HG03575 (cell line): Measurements from ENCODE around the gene DHCR7.

Experiments
- ATAC-seq: cut with Tn5 transposase; IDR thresholded peaks from one replicate; pipeline ENCODE4 v1.9.1; 2021; ENCODE audit not compliant: unreplicated experiment, insufficient number of reproducible peaks, low FRiP score; ENCODE audit errors: extremely low read depth

The DHCR7 gene

GRCh38 chr11:71459767-71460320 is 11.7 kb upstream of the DHCR7 start:
- no peak for ATAC-seq

GRCh38 chr11:71459076-71459766 is 11.0 kb upstream of the DHCR7 start:
- no peak for ATAC-seq

DNA sequence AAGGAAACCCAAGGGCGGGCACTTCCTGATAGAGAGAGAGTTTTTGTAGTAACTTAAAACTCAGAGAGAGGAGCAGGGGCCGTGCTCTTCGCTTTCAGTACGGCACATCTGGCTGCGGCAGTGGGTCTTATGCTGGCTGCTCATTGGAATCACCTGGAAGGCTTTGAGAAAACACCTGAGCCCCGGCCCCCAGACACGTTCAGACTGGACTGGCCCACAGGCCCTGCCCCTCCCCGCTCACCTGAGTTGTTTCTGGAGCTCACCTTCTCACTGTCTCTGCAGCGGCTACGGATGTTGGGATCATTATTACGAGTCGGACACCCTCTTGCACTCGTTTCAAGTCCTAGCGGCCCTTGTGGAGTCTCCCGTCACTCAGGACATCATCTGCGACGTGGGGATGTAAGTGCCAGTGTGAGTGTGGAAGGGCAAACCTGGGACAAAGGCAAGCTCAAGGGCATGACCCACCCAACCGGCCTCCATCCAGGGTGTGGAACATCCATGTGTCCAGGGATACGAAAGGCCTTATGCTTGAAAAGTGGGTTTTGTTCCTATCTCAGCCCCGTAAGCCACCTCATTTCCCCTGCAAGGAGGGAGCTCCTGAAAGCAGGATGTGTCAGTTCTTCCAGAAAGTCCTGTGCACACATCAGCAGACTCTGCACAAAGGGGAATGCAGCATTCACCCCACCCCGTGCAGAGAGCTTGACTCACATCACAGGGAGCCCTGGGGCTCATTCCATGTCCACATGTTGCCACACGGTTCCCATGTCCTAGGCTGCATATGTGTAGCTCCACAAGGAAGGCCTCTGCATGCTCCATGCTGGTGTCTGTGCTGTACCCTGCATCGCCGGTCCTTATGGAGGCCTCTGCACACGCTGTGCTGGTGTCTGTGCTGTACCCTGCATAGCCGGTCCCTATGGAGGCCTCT is 10.2 kb upstream of the DHCR7 start:
- no peak for ATAC-seq

GRCh38 chr11:71456831-71457230 is 8.6 kb upstream of the DHCR7 start:
- no peak for ATAC-seq

- ATAC-seq, result no peak
These were observed 8.1 kb upstream of the DHCR7 start for GRCh38 chr11:71456294-71456693.

DNA sequence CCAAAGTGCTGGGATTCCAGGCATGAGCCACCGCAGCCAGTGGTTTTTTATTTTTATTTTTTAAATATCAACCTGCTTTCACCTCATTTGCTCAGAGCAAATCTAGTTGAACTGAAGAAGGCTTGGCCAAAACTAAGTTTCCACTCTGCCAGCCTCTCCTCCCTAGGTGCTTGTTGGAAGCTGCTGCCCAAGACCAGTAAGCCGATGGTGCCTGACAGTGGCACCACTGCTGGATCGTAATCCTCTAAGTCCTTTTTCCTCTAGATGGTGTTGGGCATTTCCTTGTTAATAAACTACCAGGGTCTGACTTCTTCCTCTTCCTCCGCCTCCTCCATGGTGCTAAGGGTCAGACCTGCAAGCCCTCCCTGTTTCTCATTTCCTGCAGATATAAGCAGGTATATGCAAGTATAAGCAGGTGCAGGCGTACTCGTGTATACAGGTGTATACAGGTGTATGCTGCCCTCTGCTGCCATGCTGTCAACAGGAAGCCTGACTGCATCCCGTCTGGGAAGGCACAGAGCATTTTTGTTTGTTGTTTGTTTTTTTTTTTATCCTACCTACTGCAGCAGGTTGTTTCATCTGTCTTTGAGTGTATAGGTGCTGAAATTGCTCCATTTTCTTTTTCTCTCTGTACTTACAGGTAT is 6.4 kb upstream of the DHCR7 start:
- ATAC-seq, result no peak

- ATAC-seq, result no peak
These were observed 5.7 kb upstream of the DHCR7 start for GRCh38 chr11:71453918-71454304.

DNA sequence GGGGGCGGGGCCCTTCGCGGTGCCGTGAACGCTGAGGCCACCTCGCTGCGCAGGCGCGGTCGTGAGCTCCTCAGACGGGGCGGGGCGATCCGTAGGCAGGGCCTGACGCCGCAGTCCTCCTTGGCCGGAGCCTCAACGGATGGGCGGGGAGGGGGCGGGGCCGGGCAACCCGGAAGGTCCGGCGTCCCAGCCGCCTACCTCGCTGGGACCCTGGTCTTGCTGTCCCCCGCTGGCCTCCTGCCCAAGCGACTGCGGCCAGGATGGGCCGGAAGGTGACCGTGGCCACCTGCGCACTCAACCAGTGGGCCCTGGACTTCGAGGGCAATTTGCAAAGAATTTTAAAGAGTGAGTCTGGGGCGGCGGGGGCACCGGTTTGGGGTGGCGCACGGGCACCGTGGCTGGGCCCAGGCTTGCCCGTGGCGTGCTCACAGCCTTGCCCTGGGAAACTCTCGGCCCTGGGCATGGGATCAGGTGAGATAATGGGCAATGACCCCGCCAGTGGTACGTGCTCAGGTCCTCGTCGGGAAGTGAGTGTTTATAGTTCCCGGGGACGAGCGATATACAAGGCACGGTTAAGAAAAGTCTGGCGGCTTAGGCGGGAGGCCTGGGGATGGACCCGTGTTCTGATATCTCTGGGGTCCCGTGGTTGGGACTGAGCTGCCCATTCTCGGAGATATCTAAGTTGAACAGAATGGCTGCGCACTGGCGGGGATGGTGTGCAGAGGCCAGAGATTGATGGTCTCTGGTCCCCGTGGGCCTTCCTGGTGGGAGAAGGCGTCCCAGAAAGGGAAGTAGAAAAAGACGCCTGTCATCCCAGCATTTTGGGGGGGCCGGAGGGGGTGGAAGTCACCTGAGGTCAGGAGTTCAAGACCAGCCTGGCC is 5.1 kb upstream of the DHCR7 start, which contains the start of gene NADSYN1:
TSS of gene NADSYN1 (plus strand) at position 167 of the 881 bp plus-strand sequence. CDS start at position 261, 94 bp downstream.
- no peak for ATAC-seq

- ATAC-seq, result no peak
These were observed 4.2 kb upstream of the DHCR7 start for GRCh38 chr11:71452199-71453036.

DNA sequence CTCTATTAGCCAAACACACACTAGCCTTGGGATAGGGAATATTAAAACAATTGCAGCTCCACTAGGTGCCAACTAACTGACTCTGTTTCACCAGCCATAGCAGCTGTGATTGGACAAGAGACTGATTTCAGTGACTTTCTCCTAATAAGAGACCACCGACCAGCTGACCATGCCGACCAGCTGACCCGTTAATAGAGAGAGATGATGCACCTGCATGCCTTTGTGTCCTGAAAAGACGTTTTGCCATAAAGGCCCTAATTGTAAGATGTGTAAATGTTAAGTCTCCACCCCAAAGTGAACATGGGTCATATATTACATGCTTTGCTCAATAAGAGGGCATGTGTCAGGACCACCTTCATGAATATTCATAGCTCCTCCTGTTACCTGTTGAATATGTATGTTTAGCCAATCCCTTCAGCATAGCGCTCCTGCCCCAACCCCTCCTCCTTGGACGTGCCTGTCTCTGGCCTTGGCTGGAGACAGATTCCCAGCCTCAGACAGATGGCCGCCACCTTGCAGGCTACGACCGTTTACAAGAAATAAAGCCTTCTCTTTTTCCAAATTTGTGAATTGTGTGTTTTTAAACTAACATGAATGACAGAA is 3.5 kb upstream of the DHCR7 start:
- ATAC-seq, result no peak

- ATAC-seq, result no peak
These were observed 2.7 kb upstream of the DHCR7 start for GRCh38 chr11:71450939-71451338.

DNA sequence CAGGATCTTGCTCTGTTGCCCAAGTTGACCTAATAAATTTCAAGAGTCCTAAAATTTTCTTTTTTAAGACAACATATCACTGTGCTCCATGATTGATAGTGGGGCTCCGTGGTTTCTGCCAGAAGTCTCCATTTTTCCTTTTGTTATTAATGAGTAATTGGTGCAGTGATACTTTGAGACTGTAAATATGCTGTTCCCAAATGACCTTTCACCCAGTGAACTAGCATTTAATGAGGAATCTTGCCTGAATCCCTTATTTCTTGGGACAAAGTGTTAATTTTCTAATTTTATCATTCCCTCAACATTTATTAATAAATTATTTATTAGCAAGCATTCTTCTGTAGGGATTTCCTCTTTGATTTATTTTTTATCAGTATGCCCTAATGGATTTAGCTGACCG is 2.3 kb upstream of the DHCR7 start:
- no peak for ATAC-seq

GRCh38 chr11:71449596-71449995 is 1.4 kb upstream of the DHCR7 start:
- ATAC-seq, result no peak

DNA sequence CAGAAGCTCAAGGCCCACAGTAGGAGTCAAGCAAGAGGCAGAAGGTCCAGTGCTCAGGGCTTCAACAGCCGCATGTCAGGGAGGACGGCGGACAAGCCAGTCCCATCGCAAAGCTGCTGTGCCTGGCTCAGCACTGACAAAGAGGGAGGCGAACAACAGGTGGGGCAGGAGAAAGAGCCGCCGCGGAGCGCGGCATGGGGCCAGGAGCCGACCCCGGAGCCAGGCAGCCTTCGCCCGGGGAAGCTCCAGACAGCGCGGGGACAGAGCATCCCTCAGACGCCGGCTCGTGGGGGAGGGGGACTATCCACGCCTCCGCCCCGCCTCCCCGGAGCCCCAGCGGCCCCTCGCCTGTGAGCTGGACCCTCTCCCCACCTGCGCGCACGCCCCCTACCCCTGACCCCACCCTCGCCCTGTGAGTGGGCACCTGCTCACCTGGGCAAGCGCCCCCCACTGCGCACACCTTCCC is 369 bp downstream of the DHCR7 start:
- no peak for ATAC-seq

DNA sequence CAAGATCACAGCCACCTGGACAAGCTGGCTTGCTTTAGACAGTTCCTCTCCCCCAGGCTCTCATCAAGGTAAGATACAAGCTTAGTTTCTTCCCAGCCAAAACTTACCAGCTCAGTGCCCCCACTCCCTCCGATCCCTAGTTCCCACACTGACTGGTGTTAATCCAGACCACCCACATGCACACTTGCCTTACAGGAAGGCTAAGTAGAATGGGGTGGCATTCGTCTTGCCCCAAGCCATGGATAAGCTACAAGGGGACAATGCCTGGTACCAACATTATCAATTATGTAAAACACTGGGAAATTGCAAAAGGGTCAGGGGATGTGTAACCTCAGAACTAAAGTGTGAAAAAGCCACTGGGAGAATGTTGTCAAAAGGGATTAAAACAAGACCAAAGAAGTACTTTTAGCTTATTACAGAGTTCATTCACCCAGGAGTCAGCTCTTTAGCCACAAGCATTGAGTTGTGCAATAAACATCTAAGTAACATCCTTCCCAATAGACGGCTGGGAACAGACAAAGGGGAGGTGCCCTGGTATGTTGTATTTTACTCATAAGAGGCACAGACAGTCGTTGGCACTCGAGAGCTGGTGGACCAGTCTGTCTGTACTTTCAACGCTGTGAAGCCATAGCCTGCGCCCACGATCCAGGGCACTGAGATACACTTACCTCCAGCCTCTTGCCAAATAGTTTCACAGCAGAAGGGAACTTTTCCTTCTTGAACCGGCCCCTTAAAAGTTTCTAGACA is 1.1 kb downstream of the DHCR7 start:
- no peak for ATAC-seq

GRCh38 chr11:71446150-71446549 is 2.0 kb downstream of the DHCR7 start:
- ATAC-seq, result no peak

DNA sequence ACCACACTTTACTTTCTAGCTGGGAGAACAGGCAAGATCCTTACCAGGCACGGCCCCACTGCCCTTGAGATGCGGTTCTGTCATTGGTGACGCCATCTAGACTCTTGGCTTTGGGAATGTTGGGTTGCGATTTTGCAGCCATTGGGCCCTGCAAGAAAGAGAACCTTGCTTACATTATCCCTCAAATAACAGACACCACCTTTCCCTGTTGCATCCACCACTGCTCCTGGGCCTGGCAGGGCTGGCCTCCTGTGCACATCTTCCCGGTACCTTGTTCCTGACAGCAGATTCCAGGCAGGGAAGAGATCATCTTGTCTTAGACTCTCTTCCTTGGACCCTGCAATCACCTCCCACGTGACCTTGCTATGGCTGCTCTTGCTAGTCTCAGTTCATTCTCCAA is 3.4 kb downstream of the DHCR7 start:
- ATAC-seq, result no peak
